Measurements from ENCODE around the gene E4F1.
A peak's percentile ranks its signal among the peaks of the same experiment; 100 is the strongest.

The E4F1 gene, protein sequence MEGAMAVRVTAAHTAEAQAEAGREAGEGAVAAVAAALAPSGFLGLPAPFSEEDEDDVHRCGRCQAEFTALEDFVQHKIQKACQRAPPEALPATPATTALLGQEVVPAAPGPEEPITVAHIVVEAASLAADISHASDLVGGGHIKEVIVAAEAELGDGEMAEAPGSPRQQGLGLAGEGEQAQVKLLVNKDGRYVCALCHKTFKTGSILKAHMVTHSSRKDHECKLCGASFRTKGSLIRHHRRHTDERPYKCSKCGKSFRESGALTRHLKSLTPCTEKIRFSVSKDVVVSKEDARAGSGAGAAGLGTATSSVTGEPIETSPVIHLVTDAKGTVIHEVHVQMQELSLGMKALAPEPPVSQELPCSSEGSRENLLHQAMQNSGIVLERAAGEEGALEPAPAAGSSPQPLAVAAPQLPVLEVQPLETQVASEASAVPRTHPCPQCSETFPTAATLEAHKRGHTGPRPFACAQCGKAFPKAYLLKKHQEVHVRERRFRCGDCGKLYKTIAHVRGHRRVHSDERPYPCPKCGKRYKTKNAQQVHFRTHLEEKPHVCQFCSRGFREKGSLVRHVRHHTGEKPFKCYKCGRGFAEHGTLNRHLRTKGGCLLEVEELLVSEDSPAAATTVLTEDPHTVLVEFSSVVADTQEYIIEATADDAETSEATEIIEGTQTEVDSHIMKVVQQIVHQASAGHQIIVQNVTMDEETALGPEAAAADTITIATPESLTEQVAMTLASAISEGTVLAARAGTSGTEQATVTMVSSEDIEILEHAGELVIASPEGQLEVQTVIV

GRCh38 chr16:2223221-2223941 is at the start of gene E4F1:
Gene E4F1, plus strand, starts transcription at chr16:2223591. Its CDS starts 23 bp downstream, at chr16:2223614.
- DNase-seq, result peak; percentile 100

DNA sequence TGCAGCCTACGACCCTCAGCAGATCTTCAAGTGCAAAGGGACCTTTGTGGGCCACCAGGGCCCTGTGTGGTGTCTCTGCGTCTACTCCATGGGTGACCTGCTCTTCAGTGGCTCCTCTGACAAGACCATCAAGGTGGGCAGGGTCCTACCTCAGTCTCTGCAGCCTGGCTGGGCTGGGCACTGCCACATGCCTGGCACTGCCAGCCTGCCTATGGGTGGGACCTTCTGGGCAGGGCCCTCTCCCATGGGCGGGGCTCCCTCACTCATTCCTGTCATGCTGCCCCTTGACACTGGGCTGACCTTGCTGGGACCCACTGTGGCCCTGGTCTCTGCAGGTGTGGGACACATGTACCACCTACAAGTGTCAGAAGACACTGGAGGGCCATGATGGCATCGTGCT is 49.5 kb upstream of the E4F1 start:
- DNase-seq, result no peak

- no peak for DNase-seq
Measured at GRCh38 chr16:2174396-2175131, 48.8 kb upstream of the E4F1 start.

- DNase-seq, result no peak
Measured at GRCh38 chr16:2175454-2175853, 47.9 kb upstream of the E4F1 start.

DNA sequence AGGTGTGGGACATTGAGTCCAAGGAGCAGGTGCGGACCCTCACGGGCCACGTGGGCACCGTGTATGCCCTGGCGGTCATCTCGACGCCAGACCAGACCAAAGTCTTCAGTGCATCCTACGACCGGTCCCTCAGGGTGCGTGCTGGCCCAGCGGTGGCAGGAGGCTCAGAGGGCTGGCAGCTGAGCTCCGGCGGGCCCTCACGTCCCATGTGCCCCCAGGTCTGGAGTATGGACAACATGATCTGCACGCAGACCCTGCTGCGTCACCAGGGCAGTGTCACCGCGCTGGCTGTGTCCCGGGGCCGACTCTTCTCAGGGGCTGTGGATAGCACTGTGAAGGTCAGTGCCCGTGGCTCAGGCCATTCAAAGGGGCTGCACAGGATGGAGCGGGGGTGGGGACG is 47.3 kb upstream of the E4F1 start:
- DNase-seq, result no peak

GRCh38 chr16:2177101-2177500 is 46.3 kb upstream of the E4F1 start:
- no peak for DNase-seq

- no peak for DNase-seq
Measured at GRCh38 chr16:2177561-2177960, 45.8 kb upstream of the E4F1 start.

GRCh38 chr16:2178321-2179106 is 44.9 kb upstream of the E4F1 start:
- peak; percentile 22 for DNase-seq

DNA sequence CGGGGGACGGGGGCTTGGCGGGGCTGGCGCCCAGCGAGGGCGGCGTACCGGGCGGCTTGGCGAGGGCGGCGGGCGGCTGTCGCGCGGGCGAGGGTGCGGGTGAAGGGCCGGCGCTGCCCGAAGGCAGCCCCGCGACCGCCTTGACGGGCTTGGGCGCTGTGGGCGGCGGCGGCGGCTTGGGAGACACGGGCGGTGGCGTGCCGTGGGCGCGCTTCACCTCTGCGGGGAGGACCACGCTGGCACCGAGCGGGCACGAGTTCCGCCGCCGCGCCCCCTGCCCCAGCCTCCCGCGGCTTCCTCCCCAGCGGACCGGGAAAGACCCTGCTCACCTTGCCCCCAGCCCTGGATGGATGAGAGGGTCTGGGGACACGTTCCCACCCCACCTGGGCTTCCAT is 44.3 kb upstream of the E4F1 start:
- no peak for DNase-seq

DNA sequence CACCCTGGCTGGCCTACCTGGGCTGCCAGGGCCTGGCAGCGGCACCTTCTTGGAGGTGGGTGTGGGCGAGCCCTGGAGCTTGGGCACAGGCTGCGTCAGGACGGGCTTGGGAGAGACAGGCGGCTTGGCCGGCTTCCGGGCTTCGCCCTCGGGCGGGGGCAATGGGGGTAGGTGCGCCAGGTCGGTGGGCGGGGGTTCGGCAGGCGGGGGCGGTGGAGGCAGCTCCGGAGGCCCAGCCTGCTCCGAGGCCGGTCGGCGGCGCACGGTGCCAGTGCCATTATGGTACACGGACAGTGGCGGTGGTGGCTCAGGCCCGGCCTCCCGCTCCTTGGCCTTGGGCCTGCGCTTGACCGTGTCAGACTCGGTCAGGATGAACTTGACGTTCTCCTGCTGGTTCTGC is 43.8 kb upstream of the E4F1 start:
- no peak for DNase-seq

DNA sequence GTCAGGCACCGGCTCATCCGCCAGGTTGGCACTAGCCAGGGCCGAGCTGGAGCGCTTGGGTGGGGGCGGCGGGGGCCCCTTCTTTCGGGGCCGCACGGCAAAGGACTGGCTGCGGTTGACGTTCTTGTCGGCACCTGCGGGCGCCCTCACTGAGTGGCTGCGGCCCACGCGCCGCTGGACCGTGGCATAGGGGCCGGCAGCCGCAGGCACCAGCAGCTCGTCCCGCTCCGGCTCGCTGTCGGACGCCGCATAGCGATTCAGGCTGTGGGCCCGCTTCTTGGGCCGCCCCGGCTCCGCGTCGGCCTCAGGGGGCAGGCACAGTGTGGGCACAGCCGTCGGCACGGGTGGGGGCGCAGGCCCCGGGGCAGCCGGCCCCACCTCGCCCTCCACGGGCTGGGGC is 42.9 kb upstream of the E4F1 start:
- no peak for DNase-seq

- DNase-seq, result no peak
Measured at GRCh38 chr16:2180962-2181923, 42.1 kb upstream of the E4F1 start.

DNA sequence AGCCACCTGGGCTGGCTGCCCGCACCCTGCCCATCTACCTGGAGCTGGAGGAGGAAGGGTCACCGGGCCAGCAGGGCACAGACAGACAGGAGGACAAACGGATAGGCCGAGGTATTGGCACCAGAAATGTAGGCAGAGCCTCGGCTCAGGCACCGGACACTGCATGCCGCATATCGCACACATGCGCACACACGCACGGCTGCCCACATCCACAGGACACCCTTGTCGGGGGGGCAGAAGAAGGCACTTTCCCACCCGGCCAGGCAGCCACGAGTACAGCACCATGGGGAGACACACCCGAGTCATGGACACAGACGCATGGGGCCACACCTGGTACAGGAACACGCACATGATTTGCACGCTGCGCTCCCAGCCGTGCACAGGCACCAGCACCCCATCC is 41.4 kb upstream of the E4F1 start:
- no peak for DNase-seq

DNA sequence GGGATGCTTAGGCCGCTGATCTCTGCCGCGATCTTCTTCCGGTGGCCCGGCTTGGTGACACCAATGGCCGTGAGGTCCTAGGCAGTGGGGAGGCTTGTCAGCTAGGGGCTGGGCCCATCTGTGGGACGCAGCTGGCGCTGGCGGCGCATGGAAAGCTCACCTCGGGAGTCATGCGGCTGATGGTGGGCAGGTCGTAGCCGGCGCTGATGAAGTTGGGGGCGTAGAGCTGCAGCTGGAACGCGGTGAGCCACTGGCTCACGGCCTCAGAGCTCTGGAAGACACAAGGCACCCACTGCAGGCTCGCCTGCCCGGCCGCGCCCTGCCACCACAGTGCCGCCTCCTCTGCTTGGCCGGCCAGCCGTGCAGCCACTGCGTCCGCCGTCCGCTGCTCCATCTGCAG is 39.7 kb upstream of the E4F1 start:
- DNase-seq, result no peak

DNA sequence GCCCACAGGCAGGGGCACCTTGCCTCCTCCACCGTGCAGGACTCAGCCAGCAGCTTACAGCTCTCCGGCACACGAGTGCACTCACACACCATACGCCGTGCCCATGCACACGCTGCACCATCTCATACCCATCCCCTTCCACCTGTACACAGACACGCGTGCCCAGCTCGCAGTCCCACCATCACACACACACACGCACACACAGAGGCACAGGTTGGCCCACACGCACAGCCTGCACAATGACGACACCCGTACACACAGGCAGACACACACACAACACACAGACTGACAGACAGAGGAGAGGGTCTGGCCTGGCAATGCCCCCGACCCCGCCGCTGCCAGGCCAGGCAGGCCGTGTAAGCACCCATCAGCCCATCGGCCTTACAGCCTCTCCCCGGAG is 39.0 kb upstream of the E4F1 start:
- DNase-seq, result no peak

DNA sequence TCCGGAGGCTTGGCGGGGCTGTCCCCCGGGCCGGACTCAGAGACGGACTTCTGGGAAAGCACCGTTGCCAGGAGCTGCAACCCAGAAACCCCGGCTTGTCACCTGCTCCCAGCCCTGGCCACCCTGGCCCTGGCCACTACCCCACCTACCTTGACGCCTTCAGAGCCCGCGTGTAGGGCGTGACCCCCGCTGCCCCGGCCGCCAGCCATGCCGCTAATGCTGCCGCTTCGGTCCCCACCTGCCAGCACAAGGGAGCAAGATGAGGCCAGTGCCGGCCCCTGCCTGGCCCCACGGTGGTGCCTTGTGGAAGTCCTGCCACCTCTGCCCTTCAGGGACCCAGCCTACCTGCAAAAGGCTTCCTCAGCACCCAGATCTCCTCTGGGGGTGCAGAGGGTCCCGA is 38.4 kb upstream of the E4F1 start:
- DNase-seq, result no peak

DNA sequence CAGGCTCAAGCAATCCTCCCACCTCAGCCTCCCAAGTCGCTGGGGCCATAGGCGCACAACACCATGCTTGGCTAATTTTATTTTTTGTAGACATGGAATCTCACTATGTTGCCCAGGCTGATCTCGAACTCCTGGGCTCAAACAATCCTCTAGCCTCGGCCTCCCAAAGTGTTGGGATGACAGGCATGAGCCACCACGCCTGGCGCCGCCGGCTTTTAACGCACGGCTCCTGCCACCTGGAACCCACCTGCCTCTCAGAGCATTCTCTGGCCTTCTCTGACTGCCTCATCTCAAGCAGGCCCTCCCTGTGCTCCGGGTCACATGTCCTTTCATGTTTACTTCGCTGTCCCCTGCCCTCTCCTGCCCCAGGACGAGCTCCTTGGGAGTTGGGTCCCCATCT is 37.3 kb upstream of the E4F1 start:
- DNase-seq, result no peak

DNA sequence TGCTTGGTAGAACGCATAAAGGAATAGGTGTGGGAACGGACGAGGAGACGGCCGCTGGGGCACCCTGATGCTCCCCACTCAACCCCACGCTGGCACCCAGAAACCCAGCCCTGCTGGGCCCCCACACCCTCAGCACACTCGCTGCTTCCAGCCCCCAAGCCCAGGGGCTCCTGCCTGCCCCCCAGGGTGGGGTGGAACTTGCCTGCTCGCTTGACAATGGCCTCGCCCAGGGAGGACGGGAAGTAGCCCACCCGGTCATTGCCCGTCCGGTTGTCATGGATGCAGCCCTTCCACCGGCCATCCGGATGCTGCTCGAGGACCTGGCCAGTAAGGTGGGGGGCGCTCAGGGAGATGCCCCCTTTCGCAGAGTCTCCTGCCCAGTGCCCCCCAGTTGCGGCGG is 36.9 kb upstream of the E4F1 start:
- DNase-seq, result no peak

- no peak for DNase-seq
Measured at GRCh38 chr16:2187212-2187611, 36.2 kb upstream of the E4F1 start.

GRCh38 chr16:2188395-2188794 is 35.0 kb upstream of the E4F1 start:
- DNase-seq, result no peak
